GM23338 (cell line): ENCODE data around the gene ZNF592. TPM values are rescaled to one million over a fixed set of nuclear protein-coding genes. Genes with fewer than 3 reads are reported as not detected.
A peak's percentile ranks its signal among the peaks of the same experiment; 100 is the strongest.

Experiments
- ATAC-seq: fragments of 200-7000 bp; cut with Tn5 transposase; 3 replicates; pipeline ENCODE4 v1.9.1; 2020
- DNase-seq: peaks from one replicate; pipeline ENCODE4 v3.0.0-alpha.2; 2015; ENCODE audit warnings: low spot score
- H2AFZ ChIP-seq: fragments of 200-600 bp; sonication (generic); 2 replicates; pipeline ENCODE4 v1.8.0; 2016; ENCODE audit warnings: antibody characterized with exemption, mild to moderate bottlenecking, moderate library complexity
- H3F3A ChIP-seq: fragments of 200-600 bp; sonication (generic); replicated peaks from 2 replicates; pipeline ENCODE4 v1.8.0; 2017; ENCODE audit warnings: antibody characterized with exemption, mixed run types, low read depth
- H3K27ac ChIP-seq: fragments of 200-600 bp; sonication (generic); 2 replicates; pipeline ENCODE4 v1.6.1; 2016; ENCODE audit warnings: low read depth
- H3K27me3 ChIP-seq: fragments of 200-600 bp; sonication (generic); 2 replicates; pipeline ENCODE4 v1.8.0; 2016; ENCODE audit warnings: mild to moderate bottlenecking, mixed run types, moderate library complexity; ENCODE audit not compliant: insufficient read depth
- H3K36me3 ChIP-seq: fragments of 200-600 bp; sonication (generic); 2 replicates; pipeline ENCODE4 v1.8.0; 2016; ENCODE audit warnings: mild to moderate bottlenecking; ENCODE audit not compliant: insufficient read depth
- H3K4me1 ChIP-seq: fragments of 200-600 bp; sonication (generic); 2 replicates; pipeline ENCODE4 v1.8.0; 2016; ENCODE audit warnings: mild to moderate bottlenecking, moderate library complexity; ENCODE audit not compliant: insufficient read depth
- H3K4me2 ChIP-seq: fragments of 200-600 bp; sonication (generic); 2 replicates; pipeline ENCODE4 v1.7.1; 2017; ENCODE audit warnings: mixed run types
- H3K4me3 ChIP-seq: fragments of 200-600 bp; sonication (generic); 2 replicates; pipeline ENCODE4 v1.6.1; 2016; ENCODE audit warnings: mixed run types
- H3K79me2 ChIP-seq: fragments of 200-600 bp; sonication (generic); replicated peaks from 2 replicates; pipeline ENCODE4 v1.8.0; 2017; ENCODE audit warnings: mild to moderate bottlenecking; ENCODE audit not compliant: insufficient read depth
- H3K9me2 ChIP-seq: fragments of 200-600 bp; sonication (generic); 2 replicates; pipeline ENCODE4 v1.8.0; 2017; ENCODE audit not compliant: insufficient read depth
- H4K20me1 ChIP-seq: fragments of 200-600 bp; sonication (generic); replicated peaks from 2 replicates; pipeline ENCODE4 v1.8.0; 2017; ENCODE audit warnings: mild to moderate bottlenecking; ENCODE audit not compliant: insufficient read depth
- H3K27ac Mint-ChIP-seq: 2 replicates; pipeline ENCODE4 v1.8.0; 2020; ENCODE audit warnings: inconsistent platforms, mild to moderate bottlenecking, moderate library complexity, mixed read lengths
- H3K27me3 Mint-ChIP-seq: 3 replicates; pipeline ENCODE4 v1.8.0; 2022; ENCODE audit warnings: low read depth, mild to moderate bottlenecking, moderate library complexity, mixed read lengths, inconsistent platforms; ENCODE audit not compliant: insufficient read depth, poor library complexity
- H3K36me3 Mint-ChIP-seq: 3 replicates; pipeline ENCODE4 v1.8.0; 2021; ENCODE audit warnings: low read depth, mild to moderate bottlenecking, inconsistent platforms, moderate library complexity, mixed read lengths
- H3K4me1 Mint-ChIP-seq: 3 replicates; pipeline ENCODE4 v1.8.0; 2020; ENCODE audit warnings: mild to moderate bottlenecking, inconsistent platforms, mixed read lengths
- H3K4me3 Mint-ChIP-seq: 3 replicates; pipeline ENCODE4 v1.8.0; 2021; ENCODE audit warnings: moderate library complexity, mild to moderate bottlenecking, inconsistent platforms, mixed read lengths
- H3K9me3 Mint-ChIP-seq: 3 replicates; pipeline ENCODE4 v1.8.0; 2020; ENCODE audit warnings: moderate library complexity, mild to moderate bottlenecking, inconsistent platforms, mixed read lengths
- CREB1 ChIP-seq: fragments of 250-450 bp; sonication (Bioruptor Pico); IDR thresholded peaks from 2 replicates; pipeline ENCODE4 v1.5.0; 2020; ENCODE audit warnings: low read depth, mild to moderate bottlenecking, moderate library complexity
- CTCF ChIP-seq, 2 experiments: fragments of 200-600 bp in 1 of 2; sonication (generic) in 1 of 2; conservative IDR thresholded peaks; 2 replicates each; pipeline versions ENCODE4 v1.5.1 to v1.6.1; 2016 to 2017; ENCODE audit warnings: antibody characterized with exemption in 2 of 2, low read depth in 2 of 2, mild to moderate bottlenecking in 2 of 2, moderate library complexity in 1 of 2
- ETS1 ChIP-seq: IDR thresholded peaks from 2 replicates; pipeline ENCODE4 v1.6.1; 2016; ENCODE audit warnings: antibody characterized with exemption
- EZH2 ChIP-seq: fragments of 200-600 bp; sonication (generic); IDR thresholded peaks from one replicate; pipeline ENCODE4 v1.8.0; 2017; ENCODE audit warnings: antibody characterized with exemption, mild to moderate bottlenecking, low read depth; ENCODE audit not compliant: unreplicated experiment
- NANOG ChIP-seq: IDR thresholded peaks from 2 replicates; pipeline ENCODE4 v1.6.1; 2016; ENCODE audit warnings: antibody characterized with exemption, borderline replicate concordance
- STAT1 ChIP-seq: IDR thresholded peaks from one replicate; pipeline ENCODE4 v1.6.1; 2016; ENCODE audit warnings: antibody characterized with exemption; ENCODE audit not compliant: unreplicated experiment
- ZNF114 ChIP-seq: fragments of 250-450 bp; sonication (Bioruptor Pico); IDR thresholded peaks from 2 replicates; pipeline ENCODE4 v1.5.0; 2020; ENCODE audit warnings: mild to moderate bottlenecking, moderate library complexity
- ZNF331 ChIP-seq: fragments of 250-450 bp; sonication (Bioruptor Pico); IDR thresholded peaks from 2 replicates; pipeline ENCODE4 v1.5.0; 2020; ENCODE audit warnings: low read depth, mild to moderate bottlenecking, moderate library complexity
- ZNF462 ChIP-seq: fragments of 250-450 bp; sonication (Bioruptor Pico); IDR thresholded peaks from 2 replicates; pipeline ENCODE4 v1.5.0; 2020; ENCODE audit warnings: mild to moderate bottlenecking, moderate library complexity
- polyA plus RNA-seq: library from polyadenylated mRNA; unstranded; fragments of >200 nt; fragmentation: Nextera tagmentation; extraction: Ambion mirVana; gene quantifications from 2 replicates; pipeline ENCODE4 v1.2.1, GENCODE V29; 2016
- total RNA-seq: library from RNA; depleted of rRNA; stranded (reverse); fragments of >200 nt; shearing (Covaris generic); gene quantifications from 2 replicates; pipeline ENCODE4 v1.2.3, GENCODE V29; 2014

The ZNF592 gene
- total and polyA plus RNA-seq, 2 experiments from 2014 or later = 4.4 to 21.4 TPM

GRCh38 chr15:84784262-84784661 lies 35.9 kb downstream of the ZNF592 start:
- no peak for TF ChIP-seq ZNF331 (CRISPR knock-in tag)
- no peak for TF ChIP-seq CTCF (conservative IDR thresholded peaks at IDR 0.05; ENCODE audit: low read depth in 2 of 2)
- no peak for TF ChIP-seq ZNF462 (CRISPR knock-in tag)
- no peak for TF ChIP-seq STAT1
- TF ChIP-seq NANOG = no peak
- TF ChIP-seq ZNF114 (CRISPR knock-in tag) = no peak
- no peak for TF ChIP-seq ETS1
- no peak for TF ChIP-seq EZH2
- no peak for TF ChIP-seq CREB1
- H3K27ac Mint-ChIP-seq = peak overlapping the region; percentile 88
- peaks cover 32% of the 10 kb centered on the region for H3K36me3 Mint-ChIP-seq
- ATAC-seq (no peak), DNase-seq (no peak)
- Histone ChIP-seq H3K27ac (no peak overlapping the region), H4K20me1 (peaks cover 27% of the 10 kb centered on the region), H3K4me1 (peaks cover 6% of the 10 kb centered on the region; the same call in 1 of the 2 replicates), H2AFZ (no peak overlapping the region), H3K4me3 (no peak overlapping the region), H3K9me2 (no peaks in the 10 kb centered on the region), H3K36me3 (peaks cover 8% of the 10 kb centered on the region; the same call in 1 of the 2 replicates), H3K4me2 (no peak overlapping the region), H3K79me2 (peaks cover 59% of the 10 kb centered on the region), H3F3A (no peaks in the 10 kb centered on the region), H3K27me3 (no peaks in the 10 kb centered on the region)
- no peak overlapping the region for H3K4me3 Mint-ChIP-seq
- no peaks in the 10 kb centered on the region for H3K9me3 Mint-ChIP-seq
- peaks cover 24% of the 10 kb centered on the region for H3K4me1 Mint-ChIP-seq
- peaks cover 14% of the 10 kb centered on the region for H3K27me3 Mint-ChIP-seq
